ENCODE measurements around the gene CCDC197.

Gene CCDC197

GRCh38 chr14:93961620-93962019, 35.5 kb upstream of the CCDC197 start:
- DNase-seq = peak in 2 of 5 experiments; percentile 41 to 48

DNA sequence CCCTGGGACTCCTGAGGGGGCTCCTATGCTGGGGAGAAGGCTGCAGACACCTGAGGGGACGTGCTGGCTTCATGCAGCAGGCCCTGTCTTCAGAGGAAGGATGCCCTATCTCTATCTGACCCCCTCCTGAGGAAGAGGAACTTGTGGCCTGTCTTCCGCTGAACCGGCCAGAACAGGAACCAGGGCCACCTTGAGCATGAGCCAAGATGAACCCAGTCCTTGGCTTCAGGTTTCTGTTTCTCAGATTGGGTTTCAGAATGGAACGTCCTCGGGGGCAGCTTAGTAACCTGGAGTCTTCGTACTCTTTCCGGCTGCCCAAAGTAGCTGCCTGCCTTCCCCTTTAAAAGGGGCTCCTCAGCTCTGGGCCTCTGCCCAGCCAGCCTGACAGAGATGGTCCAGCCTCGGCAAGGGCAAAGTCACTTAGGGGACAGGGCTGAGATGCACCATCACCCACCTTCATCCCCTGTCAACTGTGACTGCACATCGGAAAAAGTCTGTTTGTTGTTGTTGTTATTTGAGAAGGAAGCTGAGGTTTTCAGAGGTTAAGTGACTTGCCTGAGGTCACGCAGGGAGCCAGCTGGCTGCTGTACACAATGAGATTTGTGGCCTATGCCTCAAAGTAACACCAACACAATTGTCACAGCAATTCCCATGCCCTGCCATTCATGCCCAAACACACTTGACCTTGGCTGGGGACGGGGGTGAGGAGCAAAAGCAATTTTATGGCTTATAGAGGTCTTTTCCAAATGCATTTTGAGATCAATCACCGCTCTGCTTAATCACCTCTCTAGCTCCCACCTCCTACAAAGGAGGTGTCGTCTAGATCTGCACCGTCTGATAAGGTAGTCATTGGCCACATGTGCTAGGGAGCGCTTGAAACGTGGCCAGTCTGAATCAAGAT, 34.1 kb upstream of the CCDC197 start:
- peak in 3 of 5 experiments; percentile 35 to 97 (median 71) for DNase-seq

- DNase-seq = peak in 1 of 5 experiments; percentile 81
These were observed 33.4 kb upstream of the CCDC197 start for GRCh38 chr14:93963692-93964091.

DNA sequence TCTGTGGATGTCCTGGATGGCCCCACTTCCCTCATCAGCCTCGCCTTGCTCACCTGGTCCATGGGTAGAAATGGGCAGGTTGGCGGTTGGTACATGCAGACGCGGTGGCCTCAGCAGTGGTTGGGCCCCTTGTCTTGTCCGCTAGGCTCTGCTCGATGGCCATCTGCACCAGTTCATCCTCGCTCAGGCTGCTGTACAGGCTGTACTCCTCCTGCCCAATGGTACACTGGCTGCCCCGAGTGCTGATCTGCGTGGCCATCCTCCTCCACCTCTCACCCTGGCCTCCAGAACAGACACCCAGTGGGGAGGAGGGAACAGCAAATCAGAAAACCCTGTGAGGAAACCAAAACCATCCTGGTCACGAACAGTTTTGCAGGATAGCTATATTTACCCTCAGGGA, 32.8 kb upstream of the CCDC197 start:
- DNase-seq = no peak

- no peak for DNase-seq
These were observed 32.2 kb upstream of the CCDC197 start for GRCh38 chr14:93964820-93965286.

DNA sequence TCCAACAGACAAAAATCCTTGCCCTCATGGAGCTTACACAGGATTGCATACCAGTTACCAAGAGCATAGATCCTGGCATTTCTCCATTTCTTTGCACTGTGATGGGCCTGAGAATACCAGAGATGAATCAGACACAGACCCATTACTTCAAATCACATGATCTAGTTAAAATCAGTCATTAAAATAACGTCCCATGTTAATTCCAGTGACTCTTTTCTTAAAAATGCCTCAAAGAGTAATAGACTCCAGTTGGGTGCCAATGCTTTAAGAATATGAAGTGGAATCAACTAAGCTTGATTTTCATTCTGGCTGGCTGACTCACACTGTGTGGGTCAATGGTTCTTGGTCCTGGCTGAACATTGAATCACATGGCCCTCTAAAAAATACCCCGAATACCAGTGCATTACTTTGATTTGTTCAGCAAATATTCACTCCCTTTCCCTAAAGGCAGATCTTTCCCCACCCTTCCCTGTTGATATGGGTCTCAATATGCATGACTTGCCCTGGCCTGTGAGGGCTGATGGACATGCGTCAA, 31.7 kb upstream of the CCDC197 start:
- no peak for DNase-seq

DNA sequence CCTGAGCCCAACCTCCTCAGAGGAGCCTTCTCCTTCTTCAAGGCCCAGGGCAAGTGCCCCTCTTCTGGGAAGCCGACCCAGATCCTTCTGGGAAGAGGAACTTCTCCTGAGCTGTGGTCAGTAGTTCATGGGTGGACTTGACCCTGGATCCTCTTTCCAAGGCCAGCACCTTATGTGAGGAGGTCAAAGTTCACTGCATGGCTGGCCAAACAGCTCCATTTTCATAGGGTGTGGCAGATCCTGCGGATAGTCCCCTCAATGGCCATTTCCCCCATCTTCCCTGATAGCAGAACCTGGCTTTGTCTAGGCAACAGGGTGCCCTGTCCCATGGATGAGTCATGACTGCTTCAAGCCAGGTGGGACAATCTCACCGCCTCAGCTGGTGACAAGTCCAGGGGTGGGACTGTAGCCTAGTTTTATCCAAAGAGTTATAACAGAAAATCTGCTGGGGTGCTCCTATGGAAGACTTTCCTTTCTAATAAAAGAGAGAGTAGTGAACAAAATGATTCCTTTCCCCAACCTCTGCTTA, 31.1 kb upstream of the CCDC197 start:
- no peak for DNase-seq

DNA sequence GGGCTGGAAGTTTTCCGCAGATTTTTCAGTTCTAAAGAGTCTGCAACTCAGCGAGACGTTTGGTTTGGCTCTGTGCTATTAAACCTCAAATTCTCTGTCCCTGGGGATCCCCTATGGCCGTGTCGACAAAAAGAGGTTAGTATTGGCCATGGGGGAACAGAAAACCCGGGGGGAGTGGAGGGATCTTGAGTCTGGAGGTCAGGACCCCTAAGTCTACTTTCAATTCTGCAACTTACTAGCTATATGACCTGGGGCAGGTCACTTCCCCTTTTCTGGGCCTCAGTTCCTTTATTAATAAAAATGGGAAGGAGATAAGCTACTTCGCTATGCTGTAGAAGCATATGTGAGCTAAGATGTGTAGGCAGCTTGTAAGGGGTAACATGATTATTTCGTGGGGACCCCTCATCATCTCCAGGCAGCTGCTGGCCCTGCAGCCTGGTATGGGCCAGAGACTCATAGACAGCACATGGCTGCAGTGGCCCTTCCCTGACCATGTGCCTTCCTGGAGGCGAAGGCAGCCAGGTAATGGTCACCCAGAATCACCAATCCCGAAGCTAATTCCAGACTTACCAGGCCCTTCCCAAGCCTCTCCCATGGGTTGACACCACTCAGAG, 29.4 kb upstream of the CCDC197 start:
- no peak for DNase-seq

GRCh38 chr14:93969082-93969828, 27.8 kb upstream of the CCDC197 start:
- no peak for DNase-seq

DNA sequence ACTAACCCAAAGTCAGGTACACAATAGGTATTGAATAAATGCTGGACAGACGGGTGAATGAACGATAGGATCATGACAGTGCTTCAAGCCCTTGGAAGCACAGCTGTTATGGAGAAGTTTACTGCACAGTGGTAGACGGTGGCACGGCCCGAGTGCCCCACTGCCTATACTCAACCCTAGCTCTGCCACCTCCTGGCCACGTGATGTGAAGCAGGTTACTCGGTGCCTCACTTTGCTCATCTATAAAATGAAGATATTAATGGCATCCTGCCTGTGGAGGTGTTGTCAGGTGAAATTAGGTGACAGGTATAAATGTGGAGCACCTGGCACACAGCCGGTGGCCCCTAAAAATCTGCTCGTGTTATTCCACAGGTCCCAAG, 26.5 kb upstream of the CCDC197 start:
- DNase-seq = peak; percentile 39 to 91 (median 56)

DNA sequence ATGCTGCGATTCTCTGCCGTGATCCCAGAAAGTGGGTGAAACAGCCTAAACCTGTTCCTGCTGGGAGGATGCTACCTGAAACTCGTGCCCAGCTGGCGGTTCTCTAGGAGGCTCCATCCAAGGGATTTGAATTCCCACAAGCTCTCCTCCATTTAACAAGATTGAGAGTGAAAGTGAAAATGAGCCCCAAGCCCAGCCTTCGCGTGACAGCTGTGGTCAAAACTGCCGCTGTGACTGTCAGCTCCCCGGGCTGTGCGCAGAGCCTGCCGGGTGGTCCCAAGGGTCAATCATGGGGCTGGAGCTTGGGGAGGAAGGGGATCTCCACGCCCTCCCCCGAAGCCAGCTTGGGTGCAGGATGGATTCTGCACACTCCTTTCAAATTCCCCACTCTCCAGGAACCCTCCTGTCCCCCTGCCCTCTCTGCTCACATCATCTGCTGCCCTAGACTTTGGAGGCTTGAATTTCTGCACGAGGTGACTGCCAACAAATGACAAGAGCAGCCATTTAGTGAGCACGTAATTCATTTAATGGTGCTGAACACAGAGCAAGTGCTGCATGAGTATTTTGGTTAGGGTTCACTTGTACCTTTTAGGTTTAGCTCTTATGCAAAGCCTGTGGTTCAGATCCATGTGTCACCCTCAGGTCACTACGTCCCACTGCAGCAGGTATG, 26.0 kb upstream of the CCDC197 start:
- DNase-seq = peak in 3 of 5 experiments; percentile 32 to 91 (median 41)

- DNase-seq = peak in 1 of 5 experiments; percentile 90
These were observed 25.5 kb upstream of the CCDC197 start for GRCh38 chr14:93971635-93972027.

- DNase-seq = peak in 1 of 5 experiments; percentile 77
These were observed 24.4 kb upstream of the CCDC197 start for GRCh38 chr14:93972618-93973205.

- DNase-seq = no peak
These were observed 23.5 kb upstream of the CCDC197 start for GRCh38 chr14:93973607-93974006.

DNA sequence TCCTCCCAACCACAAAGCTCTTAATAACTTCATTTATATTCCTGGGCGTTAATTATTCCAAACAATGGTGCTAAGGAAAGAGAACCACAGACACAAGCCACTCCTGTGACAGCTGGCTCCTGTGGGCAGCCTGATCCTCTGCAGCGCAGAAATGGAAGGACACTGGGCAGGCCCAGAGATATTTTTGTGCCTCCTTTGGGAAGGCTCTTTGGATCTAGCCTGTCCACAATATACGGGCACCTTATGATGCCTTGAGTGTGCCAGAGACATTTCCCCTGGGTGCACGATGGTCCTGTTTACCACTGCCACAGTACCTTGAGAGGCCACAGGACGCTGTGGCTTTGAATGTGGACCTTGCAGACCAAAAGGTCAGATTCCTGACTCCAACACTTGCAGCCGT, 22.8 kb upstream of the CCDC197 start:
- DNase-seq = no peak

GRCh38 chr14:93974833-93975232, 22.3 kb upstream of the CCDC197 start:
- peak in 1 of 5 experiments; percentile 49 for DNase-seq

DNA sequence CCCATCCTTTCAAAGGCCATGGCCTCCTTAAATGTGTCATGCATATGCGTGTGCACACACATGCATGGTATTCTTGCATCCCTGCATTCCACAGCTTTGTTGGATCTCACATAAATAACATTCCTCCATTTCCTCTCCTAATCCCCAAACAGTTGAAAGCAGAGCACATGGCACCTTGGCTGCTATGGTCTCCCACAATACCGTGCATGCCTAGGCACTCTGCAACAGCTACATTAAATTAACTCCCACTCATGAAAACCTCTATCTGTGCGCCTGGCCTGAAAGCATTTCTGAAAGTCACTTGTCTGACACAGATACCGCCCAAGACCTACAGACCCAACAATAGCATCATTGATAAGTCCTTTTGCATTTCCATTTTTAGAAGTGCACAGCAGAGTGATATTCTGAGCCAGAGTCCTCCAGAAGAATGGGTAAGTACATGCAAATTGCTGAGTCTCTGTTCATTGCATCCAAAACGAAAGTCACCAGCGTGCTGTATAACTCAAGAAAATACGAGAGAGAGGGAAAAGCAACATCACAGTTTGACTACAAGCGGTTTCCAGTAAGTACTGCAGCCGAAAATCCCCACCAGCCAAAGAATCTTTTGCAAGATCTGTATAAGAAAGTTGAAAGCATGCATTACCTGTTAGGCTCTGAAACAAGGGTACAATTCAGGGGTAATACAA, 21.2 kb upstream of the CCDC197 start:
- peak in 1 of 5 experiments; percentile 90 for DNase-seq

DNA sequence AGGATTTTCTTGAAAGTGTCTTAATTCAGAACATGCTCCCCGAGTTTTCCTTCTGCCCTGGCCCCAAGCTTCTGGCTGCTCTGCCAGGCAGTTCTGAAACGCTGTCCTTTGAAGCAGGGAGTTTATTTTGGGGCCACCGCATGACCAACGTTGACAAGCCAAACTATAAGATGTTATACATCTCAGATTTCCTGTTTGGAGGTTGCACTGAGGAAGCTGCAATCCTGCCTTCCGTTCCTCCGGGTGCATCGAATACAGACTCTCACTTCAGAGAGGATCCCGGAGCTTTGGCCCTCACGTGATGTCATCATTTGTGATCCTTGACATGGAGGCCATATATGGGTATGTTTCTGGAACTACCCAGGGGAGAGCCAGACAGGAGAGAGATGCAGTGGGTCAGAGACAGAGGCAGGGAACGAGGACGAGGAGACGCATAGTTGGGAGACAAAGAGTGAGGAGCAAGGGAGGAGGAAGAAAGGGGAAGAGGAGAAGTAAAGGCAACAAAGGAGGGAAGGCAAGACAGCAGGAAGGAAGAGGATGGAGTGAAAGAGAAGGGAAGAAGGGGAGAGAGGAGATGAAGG, 20.5 kb upstream of the CCDC197 start, which contains the start of gene ASB2:
ASB2 (minus strand) TSS at position 94 of the 581 bp plus-strand sequence. CDS start 12,031 bp downstream, outside the sequence.
- peak in 1 of 5 experiments; percentile 80 for DNase-seq

DNA sequence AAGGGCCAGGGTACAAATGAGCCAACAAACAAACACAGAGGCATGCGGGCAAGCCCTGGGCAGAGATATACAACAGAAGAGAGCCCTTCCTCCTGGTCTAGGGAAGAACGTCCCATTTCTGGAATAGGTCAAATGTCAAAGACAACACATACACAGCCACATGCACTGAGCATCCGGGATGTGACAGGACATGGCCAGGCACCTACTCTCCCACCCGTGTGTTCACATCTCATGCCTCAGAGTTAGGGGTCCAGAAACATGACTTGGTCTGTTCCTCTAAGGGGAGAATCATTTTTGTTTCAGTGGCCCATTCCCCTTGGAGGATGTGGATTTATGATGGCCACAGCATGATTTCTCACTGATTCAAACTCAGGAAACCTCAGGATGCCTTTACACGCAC, 19.9 kb upstream of the CCDC197 start:
- DNase-seq = no peak

Data from T-helper 2 cell (primary cell).